ENCODE measurements around the gene PGK2. TPM values are rescaled to one million over a fixed set of nuclear protein-coding genes. Genes with fewer than 3 reads are reported as not detected.

PGK2 gene
- total RNA-seq, 2 donors from 2014 or later: not detected

GRCh38 chr6:49776444-49776843 is 10.6 kb downstream of the PGK2 start:
- Mint-ChIP-seq H3K36me3 (no peaks in the 10 kb centered on the region), H3K4me1 (ENCODE audit: low read depth in 2 of 2) (no peaks in the 10 kb centered on the region), H3K27me3 (no peaks in the 10 kb centered on the region), H3K27ac (no peak overlapping the region), H3K9me3 (peaks cover 11% of the 10 kb centered on the region), H3K4me3 (no peak overlapping the region)
- DNase-seq (ENCODE audit: low spot score) (no peak), ATAC-seq (no peak)

DNA sequence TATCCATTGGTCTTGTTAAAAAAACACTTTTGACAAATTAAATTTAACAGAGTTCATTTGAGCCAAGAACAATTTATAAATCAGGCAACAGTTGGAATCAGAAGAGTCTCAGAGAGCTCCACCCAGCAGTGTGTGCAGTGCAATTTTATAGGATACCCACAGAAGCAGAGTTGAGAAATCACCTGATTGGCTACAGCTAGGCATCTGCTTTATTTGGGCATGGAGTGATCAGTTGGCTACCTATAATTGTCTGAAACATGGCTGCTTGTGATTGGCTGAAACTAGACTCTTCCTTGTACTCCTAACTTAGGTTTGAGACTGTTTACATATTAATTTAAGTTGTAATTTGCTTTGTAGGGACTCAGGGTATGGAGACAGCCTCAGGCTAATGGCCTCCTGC is 12.0 kb downstream of the PGK2 start:
- Mint-ChIP-seq H3K9me3 (peaks cover 11% of the 10 kb centered on the region), H3K4me1 (ENCODE audit: low read depth in 2 of 2) (no peaks in the 10 kb centered on the region), H3K27me3 (no peaks in the 10 kb centered on the region), H3K27ac (no peak overlapping the region), H3K4me3 (no peak overlapping the region), H3K36me3 (no peaks in the 10 kb centered on the region)
- no peak for ATAC-seq
- no peak for DNase-seq (ENCODE audit: low spot score)

DNA sequence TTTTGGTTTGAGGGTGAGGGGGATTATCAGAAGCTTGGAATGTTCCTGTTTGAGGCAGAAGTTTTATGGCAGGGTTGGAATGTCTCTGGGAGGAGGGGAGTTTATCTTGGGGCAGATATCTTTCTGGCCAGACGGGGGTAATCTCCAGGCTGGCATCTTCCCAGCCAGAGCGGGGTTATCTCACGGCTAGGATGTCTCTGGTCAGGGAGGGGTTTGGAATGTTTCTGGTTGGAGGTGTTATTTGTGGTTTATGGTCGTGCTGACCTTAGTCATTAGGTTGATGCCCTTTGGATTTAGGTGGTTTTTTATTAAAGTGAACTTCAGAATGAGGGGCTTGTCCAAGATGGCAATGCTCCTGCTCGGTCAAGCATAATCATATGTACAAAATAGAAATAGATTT is 14.8 kb downstream of the PGK2 start:
- no peaks in the 10 kb centered on the region for H3K27me3 Mint-ChIP-seq
- ATAC-seq: no peak

DNA sequence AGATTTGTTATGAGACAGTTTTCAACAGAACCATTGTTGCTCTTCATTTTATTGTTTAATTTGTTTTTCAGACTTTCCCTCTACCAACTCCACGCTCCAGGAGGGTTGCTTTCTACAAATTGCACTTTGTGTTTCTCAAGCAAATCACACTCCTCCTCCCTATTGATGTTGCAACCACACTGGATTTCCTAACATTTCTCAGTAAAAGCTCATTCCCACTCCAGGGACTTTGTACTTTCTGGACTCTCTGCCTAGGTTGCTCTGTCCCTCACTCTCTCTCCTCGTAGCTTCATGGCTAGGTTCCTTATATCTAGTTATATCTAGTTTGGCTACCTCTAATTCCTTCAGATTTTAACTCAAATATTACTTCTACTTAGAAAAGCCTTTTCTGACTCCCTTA is 20.3 kb downstream of the PGK2 start:
- Mint-ChIP-seq H3K9me3 (peaks cover 13% of the 10 kb centered on the region), H3K36me3 (no peaks in the 10 kb centered on the region), H3K4me1 (ENCODE audit: low read depth in 2 of 2) (no peaks in the 10 kb centered on the region), H3K27me3 (no peaks in the 10 kb centered on the region), H3K27ac (no peak overlapping the region), H3K4me3 (no peak overlapping the region)
- no peak for DNase-seq (ENCODE audit: low spot score)
- no peak for ATAC-seq

More for the DNA sequence above, 14.8 kb downstream of the PGK2 start:
- H3K4me3 Mint-ChIP-seq: no peak overlapping the region
- peaks cover 8% of the 10 kb centered on the region for H3K9me3 Mint-ChIP-seq
- no peak for DNase-seq (ENCODE audit: low spot score)
- no peaks in the 10 kb centered on the region for H3K36me3 Mint-ChIP-seq
- H3K4me1 Mint-ChIP-seq (ENCODE audit: low read depth in 2 of 2): no peaks in the 10 kb centered on the region
- no peak overlapping the region for H3K27ac Mint-ChIP-seq

- ATAC-seq: no peak
- no peaks in the 10 kb centered on the region for H3K27me3 Mint-ChIP-seq
These were observed 22.4 kb downstream of the PGK2 start for GRCh38 chr6:49764571-49765236.

DNA sequence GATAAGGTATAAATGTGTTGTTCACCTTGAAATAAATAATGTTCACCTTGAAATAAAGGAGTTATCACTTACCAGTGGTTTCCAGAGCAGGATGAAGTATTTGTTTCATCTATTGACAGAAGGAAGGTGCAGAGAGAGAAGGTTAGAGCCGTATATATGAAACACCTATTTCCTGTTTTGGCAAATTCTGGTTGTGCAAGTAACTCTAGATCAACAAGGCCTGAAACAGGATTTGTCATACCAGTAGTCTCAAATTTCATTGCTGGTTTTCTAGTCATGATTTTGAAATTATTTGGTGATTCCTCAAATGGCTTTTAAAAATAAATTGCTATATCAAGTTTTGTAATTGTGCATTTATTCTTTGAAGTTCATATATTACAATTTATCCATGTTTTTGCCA is 42.8 kb downstream of the PGK2 start, which contains the start of gene CRISP3:
Gene CRISP3, minus strand, starts transcription at position 130 of the 400 bp plus-strand sequence. Its CDS starts 21 bp downstream, at position 109.
- Mint-ChIP-seq H3K9me3 (peaks cover 5% of the 10 kb centered on the region), H3K36me3 (no peaks in the 10 kb centered on the region), H3K4me1 (ENCODE audit: low read depth in 2 of 2) (no peaks in the 10 kb centered on the region), H3K27ac (no peak within 1 kb of the TSS), H3K4me3 (no peak within 1 kb of the TSS), H3K27me3 (no peaks in the 10 kb centered on the region)
- no peak for DNase-seq (ENCODE audit: low spot score)
- ATAC-seq: no peak

More at GRCh38 chr6:49764571-49765236, 22.4 kb downstream of the PGK2 start:
- no peak for DNase-seq (ENCODE audit: low spot score)
- peaks cover 16% of the 10 kb centered on the region for H3K9me3 Mint-ChIP-seq
- H3K4me3 Mint-ChIP-seq: no peak overlapping the region
- H3K27ac Mint-ChIP-seq: no peak overlapping the region
- no peaks in the 10 kb centered on the region for H3K36me3 Mint-ChIP-seq
- H3K4me1 Mint-ChIP-seq (ENCODE audit: low read depth in 2 of 2): no peaks in the 10 kb centered on the region

DNA sequence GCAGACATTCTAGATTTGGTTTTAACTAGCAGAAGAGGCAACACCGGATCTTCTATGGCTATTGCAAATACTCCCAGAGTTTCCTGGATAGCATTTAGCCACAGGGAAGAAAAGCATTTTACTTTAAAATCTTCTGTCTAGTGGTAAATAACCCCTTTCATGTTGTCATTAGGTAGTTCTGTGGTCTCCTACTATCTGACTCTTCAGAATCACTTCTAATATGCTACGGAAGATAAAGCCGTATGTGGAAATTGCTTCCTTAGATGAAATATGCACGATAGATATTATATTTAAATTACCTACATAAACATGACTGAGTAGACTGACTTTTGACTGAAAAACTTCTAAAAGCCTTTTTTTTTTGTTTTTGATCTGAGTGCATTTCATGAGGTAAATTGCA is 43.7 kb downstream of the PGK2 start:
- Mint-ChIP-seq H3K9me3 (peaks cover 8% of the 10 kb centered on the region), H3K4me1 (ENCODE audit: low read depth in 2 of 2) (no peaks in the 10 kb centered on the region), H3K36me3 (no peaks in the 10 kb centered on the region), H3K27ac (no peak overlapping the region), H3K4me3 (no peak overlapping the region), H3K27me3 (no peaks in the 10 kb centered on the region)
- DNase-seq (ENCODE audit: low spot score) (no peak), ATAC-seq (no peak)

GRCh38 chr6:49739423-49739822 is 47.7 kb downstream of the PGK2 start:
- no peak overlapping the region for H3K4me3 Mint-ChIP-seq
- H3K27me3 Mint-ChIP-seq: no peaks in the 10 kb centered on the region
- DNase-seq (ENCODE audit: low spot score) (no peak), ATAC-seq (no peak)
- peaks cover 4% of the 10 kb centered on the region for H3K9me3 Mint-ChIP-seq
- H3K27ac Mint-ChIP-seq: no peak overlapping the region
- no peaks in the 10 kb centered on the region for H3K36me3 Mint-ChIP-seq
- H3K4me1 Mint-ChIP-seq (ENCODE audit: low read depth in 2 of 2): no peaks in the 10 kb centered on the region

DNA sequence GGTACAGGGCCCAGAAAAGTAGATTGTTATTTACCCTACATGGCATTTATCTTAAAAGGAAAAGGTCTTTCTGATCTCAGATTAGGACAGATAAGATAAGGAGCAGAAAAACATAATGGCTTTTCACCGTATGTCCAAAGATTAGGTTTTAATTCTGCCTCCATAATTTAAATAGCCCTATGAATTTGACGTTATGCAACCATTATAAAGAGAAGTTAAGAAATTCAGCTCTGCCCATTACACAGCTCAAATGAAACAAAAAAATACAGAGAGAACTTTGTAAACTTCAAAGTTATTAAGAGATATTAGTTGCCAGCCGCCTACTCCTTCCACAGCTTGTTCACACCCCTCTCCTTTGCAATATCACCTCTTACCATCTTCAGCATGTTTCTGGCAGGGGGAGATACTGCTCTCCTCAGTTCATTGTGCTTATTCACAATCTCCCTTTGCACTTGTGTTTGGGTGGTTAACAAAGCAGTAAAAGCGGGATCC is 51.0 kb downstream of the PGK2 start:
- DNase-seq (ENCODE audit: low spot score) (no peak), ATAC-seq (no peak)
- Mint-ChIP-seq H3K4me3 (no peak overlapping the region), H3K27ac (no peak overlapping the region), H3K9me3 (peaks cover 7% of the 10 kb centered on the region), H3K27me3 (no peaks in the 10 kb centered on the region), H3K36me3 (no peaks in the 10 kb centered on the region), H3K4me1 (ENCODE audit: low read depth in 2 of 2) (no peaks in the 10 kb centered on the region)

Other genes starting within 250 kb of the PGK2 start
- not detected for gene C6orf141, start 236.6 kb downstream of the PGK2 start, total RNA-seq
- gene RHAG, start 150.4 kb downstream of the PGK2 start, total RNA-seq: not detected
- not detected for gene CRISP2, start 73.7 kb downstream of the PGK2 start, total RNA-seq
- not detected for gene CRISP3, start 42.9 kb downstream of the PGK2 start, total RNA-seq
- gene CRISP1, start 79.2 kb upstream of the PGK2 start, total RNA-seq: not detected
- gene DEFB114, start 176.9 kb upstream of the PGK2 start, total RNA-seq: not detected
- gene DEFB113, start 182.3 kb upstream of the PGK2 start, total RNA-seq: not detected
- gene DEFB110, start 234.7 kb upstream of the PGK2 start, total RNA-seq: not detected